GM23338 (cell line): ENCODE measurements around the gene CHAT. TPM values are rescaled to one million over a fixed set of nuclear protein-coding genes. Genes with fewer than 3 reads are reported as not detected.

Experiments used
- ATAC-seq: fragments of 200-7000 bp; cut with Tn5 transposase; 3 replicates; pipeline ENCODE4 v1.9.1; 2020
- DNase-seq: peaks from one replicate; pipeline ENCODE4 v3.0.0-alpha.2; 2015; ENCODE audit warnings: low spot score
- H2AFZ ChIP-seq: fragments of 200-600 bp; sonication (generic); 2 replicates; pipeline ENCODE4 v1.8.0; 2016; ENCODE audit warnings: antibody characterized with exemption, mild to moderate bottlenecking, moderate library complexity
- H3F3A ChIP-seq: fragments of 200-600 bp; sonication (generic); replicated peaks from 2 replicates; pipeline ENCODE4 v1.8.0; 2017; ENCODE audit warnings: antibody characterized with exemption, mixed run types, low read depth
- H3K27ac ChIP-seq: fragments of 200-600 bp; sonication (generic); 2 replicates; pipeline ENCODE4 v1.6.1; 2016; ENCODE audit warnings: low read depth
- H3K27me3 ChIP-seq: fragments of 200-600 bp; sonication (generic); 2 replicates; pipeline ENCODE4 v1.8.0; 2016; ENCODE audit warnings: mild to moderate bottlenecking, mixed run types, moderate library complexity; ENCODE audit not compliant: insufficient read depth
- H3K36me3 ChIP-seq: fragments of 200-600 bp; sonication (generic); 2 replicates; pipeline ENCODE4 v1.8.0; 2016; ENCODE audit warnings: mild to moderate bottlenecking; ENCODE audit not compliant: insufficient read depth
- H3K4me1 ChIP-seq: fragments of 200-600 bp; sonication (generic); 2 replicates; pipeline ENCODE4 v1.8.0; 2016; ENCODE audit warnings: mild to moderate bottlenecking, moderate library complexity; ENCODE audit not compliant: insufficient read depth
- H3K4me2 ChIP-seq: fragments of 200-600 bp; sonication (generic); 2 replicates; pipeline ENCODE4 v1.7.1; 2017; ENCODE audit warnings: mixed run types
- H3K4me3 ChIP-seq: fragments of 200-600 bp; sonication (generic); 2 replicates; pipeline ENCODE4 v1.6.1; 2016; ENCODE audit warnings: mixed run types
- H3K79me2 ChIP-seq: fragments of 200-600 bp; sonication (generic); replicated peaks from 2 replicates; pipeline ENCODE4 v1.8.0; 2017; ENCODE audit warnings: mild to moderate bottlenecking; ENCODE audit not compliant: insufficient read depth
- H3K9me2 ChIP-seq: fragments of 200-600 bp; sonication (generic); 2 replicates; pipeline ENCODE4 v1.8.0; 2017; ENCODE audit not compliant: insufficient read depth
- H4K20me1 ChIP-seq: fragments of 200-600 bp; sonication (generic); replicated peaks from 2 replicates; pipeline ENCODE4 v1.8.0; 2017; ENCODE audit warnings: mild to moderate bottlenecking; ENCODE audit not compliant: insufficient read depth
- H3K27ac Mint-ChIP-seq: 2 replicates; pipeline ENCODE4 v1.8.0; 2020; ENCODE audit warnings: inconsistent platforms, mild to moderate bottlenecking, moderate library complexity, mixed read lengths
- H3K27me3 Mint-ChIP-seq: 3 replicates; pipeline ENCODE4 v1.8.0; 2022; ENCODE audit warnings: low read depth, mild to moderate bottlenecking, moderate library complexity, mixed read lengths, inconsistent platforms; ENCODE audit not compliant: insufficient read depth, poor library complexity
- H3K36me3 Mint-ChIP-seq: 3 replicates; pipeline ENCODE4 v1.8.0; 2021; ENCODE audit warnings: low read depth, mild to moderate bottlenecking, inconsistent platforms, moderate library complexity, mixed read lengths
- H3K4me1 Mint-ChIP-seq: 3 replicates; pipeline ENCODE4 v1.8.0; 2020; ENCODE audit warnings: mild to moderate bottlenecking, inconsistent platforms, mixed read lengths
- H3K4me3 Mint-ChIP-seq: 3 replicates; pipeline ENCODE4 v1.8.0; 2021; ENCODE audit warnings: moderate library complexity, mild to moderate bottlenecking, inconsistent platforms, mixed read lengths
- H3K9me3 Mint-ChIP-seq: 3 replicates; pipeline ENCODE4 v1.8.0; 2020; ENCODE audit warnings: moderate library complexity, mild to moderate bottlenecking, inconsistent platforms, mixed read lengths
- CREB1 ChIP-seq: fragments of 250-450 bp; sonication (Bioruptor Pico); IDR thresholded peaks from 2 replicates; pipeline ENCODE4 v1.5.0; 2020; ENCODE audit warnings: low read depth, mild to moderate bottlenecking, moderate library complexity
- EZH2phosphoT487 ChIP-seq: fragments of 200-600 bp; sonication (generic); IDR thresholded peaks from one replicate; pipeline ENCODE4 v1.8.1; 2018; ENCODE audit warnings: antibody characterized with exemption; ENCODE audit not compliant: unreplicated experiment
- JUNB ChIP-seq: IDR thresholded peaks from one replicate; pipeline ENCODE4 v1.6.1; 2016; ENCODE audit warnings: antibody characterized with exemption; ENCODE audit not compliant: unreplicated experiment
- ZNF331 ChIP-seq: fragments of 250-450 bp; sonication (Bioruptor Pico); IDR thresholded peaks from 2 replicates; pipeline ENCODE4 v1.5.0; 2020; ENCODE audit warnings: low read depth, mild to moderate bottlenecking, moderate library complexity
- polyA plus RNA-seq: library from polyadenylated mRNA; unstranded; fragments of >200 nt; fragmentation: Nextera tagmentation; extraction: Ambion mirVana; gene quantifications from 2 replicates; pipeline ENCODE4 v1.2.1, GENCODE V29; 2016
- total RNA-seq: library from RNA; depleted of rRNA; stranded (reverse); fragments of >200 nt; shearing (Covaris generic); gene quantifications from 2 replicates; pipeline ENCODE4 v1.2.3, GENCODE V29; 2014
- TF ChIP-seq, protein P1 (sequence below): IDR thresholded peaks from one replicate; pipeline ENCODE4 v1.6.1; 2018; ENCODE audit warnings: antibody characterized with exemption; ENCODE audit not compliant: unreplicated experiment
- TF ChIP-seq, protein P2 (sequence below), 2 experiments: fragments of 200-600 bp in 1 of 2; sonication (generic) in 1 of 2; conservative IDR thresholded peaks; 2 replicates each; pipeline versions ENCODE4 v1.5.1 to v1.6.1; 2016 to 2017; ENCODE audit warnings: antibody characterized with exemption in 2 of 2, low read depth in 2 of 2, mild to moderate bottlenecking in 2 of 2, moderate library complexity in 1 of 2
- TF ChIP-seq, protein P3 (sequence below): fragments of 250-450 bp; sonication (Bioruptor Pico); IDR thresholded peaks from 2 replicates; pipeline ENCODE4 v1.5.0; 2020; ENCODE audit warnings: mild to moderate bottlenecking, moderate library complexity

Gene CHAT
- total and polyA plus RNA-seq, 2 experiments from 2014 or later, result not detected

- no peaks in the 10 kb centered on the region for H3K9me3 Mint-ChIP-seq
- H3K79me2 ChIP-seq, result no peaks in the 10 kb centered on the region
- no peak overlapping the region for H3K4me3 Mint-ChIP-seq
- ATAC-seq, result no peak
- TF ChIP-seq CREB1 (CRISPR knock-in tag), result no peak
- TF ChIP-seq EZH2phosphoT487, result no peak
- TF ChIP-seq, protein P1, sequence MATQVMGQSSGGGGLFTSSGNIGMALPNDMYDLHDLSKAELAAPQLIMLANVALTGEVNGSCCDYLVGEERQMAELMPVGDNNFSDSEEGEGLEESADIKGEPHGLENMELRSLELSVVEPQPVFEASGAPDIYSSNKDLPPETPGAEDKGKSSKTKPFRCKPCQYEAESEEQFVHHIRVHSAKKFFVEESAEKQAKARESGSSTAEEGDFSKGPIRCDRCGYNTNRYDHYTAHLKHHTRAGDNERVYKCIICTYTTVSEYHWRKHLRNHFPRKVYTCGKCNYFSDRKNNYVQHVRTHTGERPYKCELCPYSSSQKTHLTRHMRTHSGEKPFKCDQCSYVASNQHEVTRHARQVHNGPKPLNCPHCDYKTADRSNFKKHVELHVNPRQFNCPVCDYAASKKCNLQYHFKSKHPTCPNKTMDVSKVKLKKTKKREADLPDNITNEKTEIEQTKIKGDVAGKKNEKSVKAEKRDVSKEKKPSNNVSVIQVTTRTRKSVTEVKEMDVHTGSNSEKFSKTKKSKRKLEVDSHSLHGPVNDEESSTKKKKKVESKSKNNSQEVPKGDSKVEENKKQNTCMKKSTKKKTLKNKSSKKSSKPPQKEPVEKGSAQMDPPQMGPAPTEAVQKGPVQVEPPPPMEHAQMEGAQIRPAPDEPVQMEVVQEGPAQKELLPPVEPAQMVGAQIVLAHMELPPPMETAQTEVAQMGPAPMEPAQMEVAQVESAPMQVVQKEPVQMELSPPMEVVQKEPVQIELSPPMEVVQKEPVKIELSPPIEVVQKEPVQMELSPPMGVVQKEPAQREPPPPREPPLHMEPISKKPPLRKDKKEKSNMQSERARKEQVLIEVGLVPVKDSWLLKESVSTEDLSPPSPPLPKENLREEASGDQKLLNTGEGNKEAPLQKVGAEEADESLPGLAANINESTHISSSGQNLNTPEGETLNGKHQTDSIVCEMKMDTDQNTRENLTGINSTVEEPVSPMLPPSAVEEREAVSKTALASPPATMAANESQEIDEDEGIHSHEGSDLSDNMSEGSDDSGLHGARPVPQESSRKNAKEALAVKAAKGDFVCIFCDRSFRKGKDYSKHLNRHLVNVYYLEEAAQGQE, result no peak
- TF ChIP-seq, protein P2, sequence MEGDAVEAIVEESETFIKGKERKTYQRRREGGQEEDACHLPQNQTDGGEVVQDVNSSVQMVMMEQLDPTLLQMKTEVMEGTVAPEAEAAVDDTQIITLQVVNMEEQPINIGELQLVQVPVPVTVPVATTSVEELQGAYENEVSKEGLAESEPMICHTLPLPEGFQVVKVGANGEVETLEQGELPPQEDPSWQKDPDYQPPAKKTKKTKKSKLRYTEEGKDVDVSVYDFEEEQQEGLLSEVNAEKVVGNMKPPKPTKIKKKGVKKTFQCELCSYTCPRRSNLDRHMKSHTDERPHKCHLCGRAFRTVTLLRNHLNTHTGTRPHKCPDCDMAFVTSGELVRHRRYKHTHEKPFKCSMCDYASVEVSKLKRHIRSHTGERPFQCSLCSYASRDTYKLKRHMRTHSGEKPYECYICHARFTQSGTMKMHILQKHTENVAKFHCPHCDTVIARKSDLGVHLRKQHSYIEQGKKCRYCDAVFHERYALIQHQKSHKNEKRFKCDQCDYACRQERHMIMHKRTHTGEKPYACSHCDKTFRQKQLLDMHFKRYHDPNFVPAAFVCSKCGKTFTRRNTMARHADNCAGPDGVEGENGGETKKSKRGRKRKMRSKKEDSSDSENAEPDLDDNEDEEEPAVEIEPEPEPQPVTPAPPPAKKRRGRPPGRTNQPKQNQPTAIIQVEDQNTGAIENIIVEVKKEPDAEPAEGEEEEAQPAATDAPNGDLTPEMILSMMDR (conservative IDR thresholded peaks at IDR 0.05; ENCODE audit: low read depth in 2 of 2), result no peak
- no peak for TF ChIP-seq ZNF331 (CRISPR knock-in tag)
- no peak for TF ChIP-seq JUNB
- H3K36me3 ChIP-seq, result no peaks in the 10 kb centered on the region
- peaks cover 14% of the 10 kb centered on the region for H3K4me1 Mint-ChIP-seq
- no peaks in the 10 kb centered on the region for H3K36me3 Mint-ChIP-seq
- H3K27me3 ChIP-seq, result no peaks in the 10 kb centered on the region
- no peak overlapping the region for H3K27ac ChIP-seq
- no peaks in the 10 kb centered on the region for H4K20me1 ChIP-seq
- H3F3A ChIP-seq, result no peaks in the 10 kb centered on the region
- H3K4me1 ChIP-seq, result peaks cover 5% of the 10 kb centered on the region; the same call in 1 of the 2 replicates
- no peak overlapping the region for H3K4me2 ChIP-seq
- peaks cover 12% of the 10 kb centered on the region for H3K27me3 Mint-ChIP-seq
- DNase-seq, result no peak
- no peak overlapping the region for H3K4me3 ChIP-seq
- no peaks in the 10 kb centered on the region for H3K9me2 ChIP-seq
- H3K27ac Mint-ChIP-seq, result no peak overlapping the region
- H2AFZ ChIP-seq, result no peak overlapping the region
Measured at GRCh38 chr10:49652421-49653272, 38.8 kb downstream of the CHAT start.

GRCh38 chr10:49653273-49653929, 39.6 kb downstream of the CHAT start:
- ATAC-seq (no peak), DNase-seq (no peak)
- Histone ChIP-seq H3K4me1 (peaks cover 5% of the 10 kb centered on the region; the same call in 1 of the 2 replicates), H3K9me2 (no peaks in the 10 kb centered on the region), H3K4me2 (no peak overlapping the region), H3K27ac (no peak overlapping the region), H4K20me1 (no peaks in the 10 kb centered on the region), H2AFZ (no peak overlapping the region), H3K4me3 (no peak overlapping the region), H3F3A (no peaks in the 10 kb centered on the region), H3K27me3 (no peaks in the 10 kb centered on the region), H3K79me2 (no peaks in the 10 kb centered on the region), H3K36me3 (no peaks in the 10 kb centered on the region)
- Mint-ChIP-seq H3K36me3 (no peaks in the 10 kb centered on the region), H3K4me3 (no peak overlapping the region), H3K4me1 (peaks cover 11% of the 10 kb centered on the region), H3K27ac (no peak overlapping the region), H3K27me3 (peaks cover 11% of the 10 kb centered on the region), H3K9me3 (no peaks in the 10 kb centered on the region)
- TF ChIP-seq, protein P3, sequence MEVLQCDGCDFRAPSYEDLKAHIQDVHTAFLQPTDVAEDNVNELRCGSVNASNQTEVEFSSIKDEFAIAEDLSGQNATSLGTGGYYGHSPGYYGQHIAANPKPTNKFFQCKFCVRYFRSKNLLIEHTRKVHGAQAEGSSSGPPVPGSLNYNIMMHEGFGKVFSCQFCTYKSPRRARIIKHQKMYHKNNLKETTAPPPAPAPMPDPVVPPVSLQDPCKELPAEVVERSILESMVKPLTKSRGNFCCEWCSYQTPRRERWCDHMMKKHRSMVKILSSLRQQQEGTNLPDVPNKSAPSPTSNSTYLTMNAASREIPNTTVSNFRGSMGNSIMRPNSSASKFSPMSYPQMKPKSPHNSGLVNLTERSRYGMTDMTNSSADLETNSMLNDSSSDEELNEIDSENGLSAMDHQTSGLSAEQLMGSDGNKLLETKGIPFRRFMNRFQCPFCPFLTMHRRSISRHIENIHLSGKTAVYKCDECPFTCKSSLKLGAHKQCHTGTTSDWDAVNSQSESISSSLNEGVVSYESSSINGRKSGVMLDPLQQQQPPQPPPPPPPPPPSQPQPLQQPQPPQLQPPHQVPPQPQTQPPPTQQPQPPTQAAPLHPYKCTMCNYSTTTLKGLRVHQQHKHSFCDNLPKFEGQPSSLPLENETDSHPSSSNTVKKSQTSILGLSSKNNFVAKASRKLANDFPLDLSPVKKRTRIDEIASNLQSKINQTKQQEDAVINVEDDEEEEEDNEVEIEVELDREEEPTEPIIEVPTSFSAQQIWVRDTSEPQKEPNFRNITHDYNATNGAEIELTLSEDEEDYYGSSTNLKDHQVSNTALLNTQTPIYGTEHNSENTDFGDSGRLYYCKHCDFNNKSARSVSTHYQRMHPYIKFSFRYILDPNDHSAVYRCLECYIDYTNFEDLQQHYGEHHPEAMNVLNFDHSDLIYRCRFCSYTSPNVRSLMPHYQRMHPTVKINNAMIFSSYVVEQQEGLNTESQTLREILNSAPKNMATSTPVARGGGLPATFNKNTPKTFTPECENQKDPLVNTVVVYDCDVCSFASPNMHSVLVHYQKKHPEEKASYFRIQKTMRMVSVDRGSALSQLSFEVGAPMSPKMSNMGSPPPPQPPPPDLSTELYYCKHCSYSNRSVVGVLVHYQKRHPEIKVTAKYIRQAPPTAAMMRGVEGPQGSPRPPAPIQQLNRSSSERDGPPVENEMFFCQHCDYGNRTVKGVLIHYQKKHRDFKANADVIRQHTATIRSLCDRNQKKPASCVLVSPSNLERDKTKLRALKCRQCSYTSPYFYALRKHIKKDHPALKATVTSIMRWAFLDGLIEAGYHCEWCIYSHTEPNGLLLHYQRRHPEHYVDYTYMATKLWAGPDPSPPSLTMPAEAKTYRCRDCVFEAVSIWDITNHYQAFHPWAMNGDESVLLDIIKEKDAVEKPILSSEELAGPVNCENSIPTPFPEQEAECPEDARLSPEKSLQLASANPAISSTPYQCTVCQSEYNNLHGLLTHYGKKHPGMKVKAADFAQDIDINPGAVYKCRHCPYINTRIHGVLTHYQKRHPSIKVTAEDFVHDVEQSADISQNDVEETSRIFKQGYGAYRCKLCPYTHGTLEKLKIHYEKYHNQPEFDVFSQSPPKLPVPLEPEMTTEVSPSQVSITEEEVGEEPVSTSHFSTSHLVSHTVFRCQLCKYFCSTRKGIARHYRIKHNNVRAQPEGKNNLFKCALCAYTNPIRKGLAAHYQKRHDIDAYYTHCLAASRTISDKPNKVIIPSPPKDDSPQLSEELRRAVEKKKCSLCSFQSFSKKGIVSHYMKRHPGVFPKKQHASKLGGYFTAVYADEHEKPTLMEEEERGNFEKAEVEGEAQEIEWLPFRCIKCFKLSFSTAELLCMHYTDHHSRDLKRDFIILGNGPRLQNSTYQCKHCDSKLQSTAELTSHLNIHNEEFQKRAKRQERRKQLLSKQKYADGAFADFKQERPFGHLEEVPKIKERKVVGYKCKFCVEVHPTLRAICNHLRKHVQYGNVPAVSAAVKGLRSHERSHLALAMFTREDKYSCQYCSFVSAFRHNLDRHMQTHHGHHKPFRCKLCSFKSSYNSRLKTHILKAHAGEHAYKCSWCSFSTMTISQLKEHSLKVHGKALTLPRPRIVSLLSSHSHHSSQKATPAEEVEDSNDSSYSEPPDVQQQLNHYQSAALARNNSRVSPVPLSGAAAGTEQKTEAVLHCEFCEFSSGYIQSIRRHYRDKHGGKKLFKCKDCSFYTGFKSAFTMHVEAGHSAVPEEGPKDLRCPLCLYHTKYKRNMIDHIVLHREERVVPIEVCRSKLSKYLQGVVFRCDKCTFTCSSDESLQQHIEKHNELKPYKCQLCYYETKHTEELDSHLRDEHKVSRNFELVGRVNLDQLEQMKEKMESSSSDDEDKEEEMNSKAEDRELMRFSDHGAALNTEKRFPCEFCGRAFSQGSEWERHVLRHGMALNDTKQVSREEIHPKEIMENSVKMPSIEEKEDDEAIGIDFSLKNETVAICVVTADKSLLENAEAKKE (CRISPR knock-in tag), result no peak
